ENCODE data around the gene DLGAP1.
"Not testable (repeated sequence)": the region's sequence is repeated elsewhere in the genome, so short reads cannot be mapped to it uniquely, and the experiment has no call there.

DLGAP1 gene

GRCh38 chr18:4391859-4392258 is 63.2 kb downstream of the DLGAP1 start:
- no peak for DNase-seq (ENCODE audit: low read depth, low spot score)

GRCh38 chr18:4385876-4386275 is 69.2 kb downstream of the DLGAP1 start:
- DNase-seq (ENCODE audit: low read depth, low spot score): no peak

- DNase-seq (ENCODE audit: low read depth, low spot score): no peak
These were observed 70.2 kb downstream of the DLGAP1 start for GRCh38 chr18:4384932-4385331.

- DNase-seq (ENCODE audit: low read depth, low spot score): no peak
These were observed 80.5 kb downstream of the DLGAP1 start for GRCh38 chr18:4374564-4374963.

- no peak for DNase-seq (ENCODE audit: low read depth, low spot score)
These were observed 85.4 kb downstream of the DLGAP1 start for GRCh38 chr18:4369705-4370104.

- no peak for DNase-seq (ENCODE audit: low read depth, low spot score)
These were observed 94.8 kb downstream of the DLGAP1 start for GRCh38 chr18:4360221-4360715.

GRCh38 chr18:4358618-4359017 is 96.5 kb downstream of the DLGAP1 start:
- DNase-seq (ENCODE audit: low read depth, low spot score): no peak

GRCh38 chr18:4357579-4357978 is 97.5 kb downstream of the DLGAP1 start:
- DNase-seq (ENCODE audit: low read depth, low spot score): no peak

- no peak for DNase-seq (ENCODE audit: low read depth, low spot score)
These were observed 98.2 kb downstream of the DLGAP1 start for GRCh38 chr18:4356929-4357328.

- no peak for DNase-seq (ENCODE audit: low read depth, low spot score)
These were observed 101.2 kb downstream of the DLGAP1 start for GRCh38 chr18:4353853-4354418.

GRCh38 chr18:4352746-4353551 is 102.2 kb downstream of the DLGAP1 start:
- no peak for DNase-seq (ENCODE audit: low read depth, low spot score)

GRCh38 chr18:4351005-4351404 is 104.1 kb downstream of the DLGAP1 start:
- no peak for DNase-seq (ENCODE audit: low read depth, low spot score)

- DNase-seq (ENCODE audit: low read depth, low spot score): no peak
These were observed 119.7 kb downstream of the DLGAP1 start for GRCh38 chr18:4335386-4335785.

- DNase-seq (ENCODE audit: low read depth, low spot score): no peak
These were observed 122.1 kb downstream of the DLGAP1 start for GRCh38 chr18:4333043-4333442.

- DNase-seq (ENCODE audit: low read depth, low spot score): no peak
These were observed 135.1 kb downstream of the DLGAP1 start for GRCh38 chr18:4319738-4320677.

GRCh38 chr18:4318311-4318710 is 136.8 kb downstream of the DLGAP1 start:
- DNase-seq (ENCODE audit: low read depth, low spot score): no peak

- DNase-seq (ENCODE audit: low read depth, low spot score): not testable (repeated sequence)
These were observed 143.2 kb downstream of the DLGAP1 start for GRCh38 chr18:4311945-4312344.

GRCh38 chr18:4311136-4311535 is 144.0 kb downstream of the DLGAP1 start:
- DNase-seq (ENCODE audit: low read depth, low spot score): no peak

- DNase-seq (ENCODE audit: low read depth, low spot score): no peak
These were observed 145.9 kb downstream of the DLGAP1 start for GRCh38 chr18:4309227-4309626.

- DNase-seq (ENCODE audit: low read depth, low spot score): no peak
These were observed 146.5 kb downstream of the DLGAP1 start for GRCh38 chr18:4308576-4308975.

GRCh38 chr18:4299395-4299794 is 155.7 kb downstream of the DLGAP1 start:
- DNase-seq (ENCODE audit: low read depth, low spot score): no peak

- no peak for DNase-seq (ENCODE audit: low read depth, low spot score)
These were observed 161.8 kb downstream of the DLGAP1 start for GRCh38 chr18:4293337-4293736.
